Neural progenitor cell (in vitro differentiated cells): ENCODE results near the gene JADE2.

Source experiments
- CTCF ChIP-seq: fragments of 200-600 bp; sonication (generic); IDR thresholded peaks from 2 replicates; pipeline ENCODE4 v1.5.1; 2017; ENCODE audit warnings: antibody characterized with exemption, mild to moderate bottlenecking
- EZH2 ChIP-seq: fragments of 200-600 bp; sonication (generic); IDR thresholded peaks from 2 replicates; pipeline ENCODE4 v1.6.1; 2017; ENCODE audit warnings: antibody characterized with exemption, mild to moderate bottlenecking, moderate library complexity
- EZH2phosphoT487 ChIP-seq: fragments of 200-600 bp; sonication (generic); IDR thresholded peaks from 2 replicates; pipeline ENCODE4 v1.6.1; 2017; ENCODE audit warnings: antibody characterized with exemption

GRCh38 chr5:134565791-134566740 lies 40.6 kb downstream of the JADE2 start:
- TF ChIP-seq EZH2phosphoT487 (no peak), CTCF (no peak), EZH2 (no peak)
